VCaP (cell line): ENCODE data around the gene SH3YL1.
A peak's percentile ranks its signal among the peaks of the same experiment; 100 is the strongest.

Source experiments
- H3K27ac ChIP-seq: fragments of 450-650 bp; 2 replicates; pipeline ENCODE4 v1.5.1; 2017
- TF ChIP-seq, protein P1 (sequence below): fragments of 450-650 bp; conservative IDR thresholded peaks from 2 replicates; pipeline ENCODE4 v1.5.1; 2017; ENCODE audit warnings: mild to moderate bottlenecking, moderate library complexity

Gene SH3YL1

DNA sequence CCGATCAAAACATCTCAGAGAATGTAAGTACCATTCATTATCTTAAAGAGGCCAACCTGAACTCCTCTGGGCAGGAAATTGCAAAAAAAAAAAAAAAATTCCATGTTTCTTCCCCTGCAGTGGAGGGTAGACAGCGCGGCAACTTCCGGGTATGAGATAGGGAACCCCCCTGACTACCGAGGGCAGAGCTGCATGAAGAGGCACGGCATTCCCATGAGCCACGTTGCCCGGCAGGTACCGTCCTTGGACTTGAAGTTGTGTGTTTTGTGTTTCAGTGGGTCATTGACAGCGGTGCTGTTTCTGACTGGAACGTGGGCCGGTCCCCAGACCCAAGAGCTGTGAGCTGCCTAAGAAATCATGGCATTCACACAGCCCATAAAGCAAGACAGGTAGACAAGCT, 8.1 kb upstream of the SH3YL1 start:
- TF ChIP-seq, protein P1, sequence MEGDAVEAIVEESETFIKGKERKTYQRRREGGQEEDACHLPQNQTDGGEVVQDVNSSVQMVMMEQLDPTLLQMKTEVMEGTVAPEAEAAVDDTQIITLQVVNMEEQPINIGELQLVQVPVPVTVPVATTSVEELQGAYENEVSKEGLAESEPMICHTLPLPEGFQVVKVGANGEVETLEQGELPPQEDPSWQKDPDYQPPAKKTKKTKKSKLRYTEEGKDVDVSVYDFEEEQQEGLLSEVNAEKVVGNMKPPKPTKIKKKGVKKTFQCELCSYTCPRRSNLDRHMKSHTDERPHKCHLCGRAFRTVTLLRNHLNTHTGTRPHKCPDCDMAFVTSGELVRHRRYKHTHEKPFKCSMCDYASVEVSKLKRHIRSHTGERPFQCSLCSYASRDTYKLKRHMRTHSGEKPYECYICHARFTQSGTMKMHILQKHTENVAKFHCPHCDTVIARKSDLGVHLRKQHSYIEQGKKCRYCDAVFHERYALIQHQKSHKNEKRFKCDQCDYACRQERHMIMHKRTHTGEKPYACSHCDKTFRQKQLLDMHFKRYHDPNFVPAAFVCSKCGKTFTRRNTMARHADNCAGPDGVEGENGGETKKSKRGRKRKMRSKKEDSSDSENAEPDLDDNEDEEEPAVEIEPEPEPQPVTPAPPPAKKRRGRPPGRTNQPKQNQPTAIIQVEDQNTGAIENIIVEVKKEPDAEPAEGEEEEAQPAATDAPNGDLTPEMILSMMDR: no peak
- no peak overlapping the region for H3K27ac ChIP-seq

DNA sequence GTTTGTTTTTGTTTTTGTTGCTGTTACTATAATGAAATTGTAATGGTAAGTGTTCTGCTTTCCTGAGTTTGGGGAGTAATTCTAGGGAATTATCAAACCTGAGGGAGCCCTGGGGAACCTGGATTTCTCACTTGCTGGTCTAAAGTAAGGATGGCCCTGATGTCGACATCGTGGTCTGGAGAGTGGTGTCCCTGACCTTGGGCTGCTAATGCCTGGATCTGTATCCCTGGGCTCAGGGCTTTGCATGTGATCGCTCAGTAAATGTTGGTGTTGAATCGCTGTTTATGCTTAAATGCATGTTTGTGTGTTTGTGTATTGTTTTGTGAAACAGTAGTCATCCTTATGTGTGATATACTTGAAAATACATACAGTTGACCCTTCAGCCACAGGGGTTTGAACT, 7.0 kb upstream of the SH3YL1 start:
- TF ChIP-seq, protein P1: no peak
- no peak overlapping the region for H3K27ac ChIP-seq

DNA sequence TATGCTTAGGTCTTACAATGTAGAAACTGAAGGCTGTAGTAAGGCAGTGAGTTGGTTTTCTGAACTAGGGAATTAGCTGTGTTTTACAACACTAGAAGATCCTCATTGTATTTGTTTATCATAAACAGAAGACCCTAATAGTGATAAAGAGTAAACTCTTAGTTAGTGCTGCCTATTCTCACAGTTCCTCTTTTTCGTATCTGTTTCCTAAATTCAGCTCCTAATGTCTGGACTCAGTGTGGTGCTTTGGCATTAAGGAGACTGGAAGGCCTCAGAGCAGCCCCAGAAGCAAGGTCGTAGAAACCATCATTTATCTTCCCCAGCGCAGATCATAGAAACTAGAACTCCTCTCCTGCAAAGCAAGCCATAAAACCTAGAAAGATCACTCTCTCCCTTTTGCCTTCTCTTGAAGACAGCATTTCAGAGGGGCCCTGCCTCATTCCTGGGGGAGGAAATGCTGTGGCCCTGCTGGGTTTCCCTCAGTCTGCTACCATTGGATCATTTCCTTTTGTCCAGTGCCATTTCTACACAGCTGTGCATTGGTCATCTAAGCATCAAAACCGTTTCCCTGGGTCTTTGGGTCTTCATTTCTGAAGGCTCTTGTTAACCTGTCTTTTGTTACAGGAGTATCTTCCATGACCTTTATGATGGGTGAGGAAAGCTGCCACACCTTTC, 5.7 kb upstream of the SH3YL1 start:
- no peak overlapping the region for H3K27ac ChIP-seq
- TF ChIP-seq, protein P1: no peak

DNA sequence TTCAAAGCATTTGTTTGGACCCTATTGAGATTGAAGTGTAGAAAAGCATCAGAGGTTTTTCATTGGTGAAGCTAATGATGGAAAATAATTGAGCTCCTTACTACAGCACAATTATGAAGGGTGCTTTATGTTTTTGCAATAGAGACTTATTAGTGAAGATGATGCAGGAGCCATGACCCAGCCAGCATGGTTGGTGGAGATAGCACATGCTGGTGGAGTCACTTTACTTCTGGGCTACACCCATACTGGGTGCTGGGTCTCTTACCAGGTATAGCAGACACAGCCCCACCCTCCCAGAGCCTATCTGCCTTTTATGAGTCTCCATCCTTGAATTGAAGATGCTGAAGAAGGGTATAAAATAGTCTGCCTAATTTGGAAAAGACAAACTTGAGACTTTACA, 4.5 kb upstream of the SH3YL1 start:
- TF ChIP-seq, protein P1: no peak
- no peak overlapping the region for H3K27ac ChIP-seq

DNA sequence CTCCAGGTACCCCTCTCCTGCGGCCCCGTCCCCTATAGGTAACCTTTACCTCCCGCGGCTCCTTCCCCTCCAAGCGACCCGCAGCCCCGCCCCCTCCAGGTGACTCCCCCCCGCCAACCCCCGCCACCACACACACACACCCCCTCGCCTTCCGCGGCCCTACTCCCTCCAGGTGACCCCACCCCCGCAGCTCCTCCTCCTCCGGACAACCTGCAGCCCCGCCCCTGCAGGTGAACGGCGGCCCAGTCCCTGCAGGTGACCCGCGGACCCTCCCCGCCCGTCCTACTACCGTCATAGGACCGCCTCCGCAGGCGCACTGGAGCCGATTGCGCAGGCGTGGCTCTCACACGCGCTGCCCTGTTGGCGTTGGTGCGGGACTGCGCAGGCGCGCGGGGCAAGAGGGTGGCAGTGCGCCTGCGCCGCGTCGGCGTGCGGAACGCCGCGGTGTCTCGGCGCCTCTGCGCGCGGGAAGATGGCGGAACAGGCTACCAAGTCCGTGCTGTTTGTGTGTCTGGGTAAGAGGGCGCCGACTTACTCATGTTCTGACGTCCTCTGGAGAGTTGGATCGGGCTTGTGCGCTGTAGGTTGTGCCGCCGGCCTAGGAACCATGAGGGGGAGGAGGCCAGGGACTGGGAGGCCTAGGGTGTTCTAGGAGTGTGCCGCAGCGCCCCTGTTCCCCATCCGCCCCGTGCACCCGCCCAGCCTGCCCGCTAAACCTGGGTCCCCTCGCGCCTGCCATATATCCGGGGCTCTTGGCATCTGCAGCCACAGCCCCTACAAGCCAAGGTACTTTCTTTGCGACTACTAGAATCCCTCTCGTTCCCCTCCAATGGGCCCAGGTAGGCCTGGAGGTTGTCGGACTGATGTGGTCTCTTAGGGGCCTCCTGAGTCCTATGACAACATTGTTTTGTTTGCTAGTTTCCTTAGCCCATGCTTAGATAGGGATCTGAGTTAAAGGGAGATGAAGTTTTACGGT, 949 bp upstream of the SH3YL1 start, which contains the start of gene ACP1:
TSS of gene ACP1 (plus strand) at position 455 of the 976 bp plus-strand sequence. CDS start at position 473, 18 bp downstream.
- H3K27ac ChIP-seq: peak within 1 kb of the TSS; percentile 95
- TF ChIP-seq, protein P1: no peak

DNA sequence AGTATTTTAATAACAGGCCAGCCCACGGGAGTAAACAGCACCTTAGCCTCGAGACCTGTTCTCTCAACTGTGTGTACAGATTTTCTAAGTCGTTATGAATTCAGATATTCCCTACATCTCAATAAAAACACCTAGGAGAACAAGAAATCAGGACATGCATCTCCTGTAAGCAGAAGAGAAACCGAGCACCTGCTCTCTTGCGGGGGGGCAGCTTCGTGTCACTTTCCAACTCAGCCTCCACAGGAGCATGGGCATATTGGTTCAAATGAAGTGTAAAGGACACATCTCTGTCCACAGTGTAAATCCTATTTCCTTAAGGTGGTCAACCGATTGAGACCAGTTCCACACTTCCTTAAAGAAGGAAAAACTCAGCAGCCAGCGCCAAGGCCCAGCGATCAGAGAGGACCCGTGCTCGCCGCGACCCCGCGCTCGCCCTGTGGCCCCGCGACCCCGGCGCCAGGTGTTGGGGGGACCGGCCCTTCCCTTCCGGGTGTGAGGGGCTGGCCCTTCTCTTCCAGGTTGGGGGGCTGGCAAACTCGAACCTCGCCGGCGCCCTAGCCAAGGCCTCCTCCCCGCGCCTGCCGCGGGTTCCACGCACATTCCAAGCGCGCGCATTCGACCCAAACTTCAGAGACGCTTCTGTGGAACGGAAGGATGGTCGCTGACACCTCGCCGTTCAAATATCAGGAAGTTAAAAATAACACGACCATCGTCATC, 652 bp downstream of the SH3YL1 start:
- TF ChIP-seq, protein P1: no peak
- H3K27ac ChIP-seq: peak overlapping the region; percentile 95

DNA sequence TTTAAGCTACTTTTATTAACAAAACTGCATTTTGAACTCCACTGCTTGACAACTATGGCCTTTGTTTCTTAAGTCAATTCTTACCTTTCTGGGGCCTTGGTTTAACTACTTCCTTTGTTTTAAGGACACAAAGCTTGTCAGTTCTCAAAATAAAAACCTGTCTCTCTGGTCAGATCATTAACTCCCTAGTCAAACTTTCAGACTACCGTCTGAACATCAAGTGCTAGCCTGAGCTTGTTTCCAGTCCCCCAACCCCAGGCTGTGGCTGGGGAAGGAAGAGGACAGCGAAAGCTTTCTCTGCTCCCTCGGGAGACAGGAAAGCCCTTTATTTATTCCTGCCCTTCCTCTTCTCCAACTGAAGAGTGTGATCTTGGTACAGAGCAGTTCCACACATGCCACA, 1.7 kb downstream of the SH3YL1 start:
- TF ChIP-seq, protein P1: no peak
- H3K27ac ChIP-seq: peak overlapping the region; percentile 95
